BJ (cell line): ENCODE data around the gene ZNF248. TPM values are rescaled to one million over a fixed set of nuclear protein-coding genes. Genes with fewer than 3 reads are reported as not detected.

Experiments
- CTCF ChIA-PET: fragments of 350-600 bp; formaldehyde crosslinking; extraction: SDS; loops from one replicate; lab custom pipeline; 2021; ENCODE audit warnings: antibody characterized with exemption, inconsistent platforms; lab: Yijun Ruan, JAX
- POLR2A ChIA-PET: fragments of 300-600 bp; sonication (Branson Sonifier 250); formaldehyde crosslinking; extraction: SDS; loops from one replicate; lab custom pipeline; 2021; ENCODE audit warnings: antibody characterized with exemption; lab: Charles Lee
- DNase-seq: peaks from one replicate; pipeline ENCODE4 v3.0.0-alpha.2; 2011; ENCODE audit warnings: low read depth
- H3K27me3 ChIP-seq: 2 replicates; pipeline ENCODE4 v1.6.0; 2011; ENCODE audit warnings: low read length; ENCODE audit not compliant: control insufficient read depth, insufficient read depth
- H3K36me3 ChIP-seq: 2 replicates; pipeline ENCODE4 v1.5.1; 2011; ENCODE audit warnings: low read length; ENCODE audit not compliant: control insufficient read depth, insufficient read depth
- H3K4me3 ChIP-seq: 2 replicates; pipeline ENCODE4 v1.5.1; 2011; ENCODE audit warnings: low read depth, mild to moderate bottlenecking, control low read depth, low read length
- polyA plus RNA-seq: library from polyadenylated mRNA; depleted of rRNA; stranded (reverse); fragments of >200 nt; gene quantifications from 2 replicates; pipeline ENCODE4 v1.2.3, GENCODE V29; 2011
- TF ChIP-seq, protein P1 (sequence below): IDR thresholded peaks from 2 replicates; pipeline ENCODE4 v1.5.1; 2011; ENCODE audit warnings: low read depth, mild to moderate bottlenecking, control low read depth, inconsistent platforms, low read length, moderate library complexity; ENCODE audit not compliant: insufficient read depth

Gene ZNF248
- polyA plus RNA-seq, 1 experiment = 3.4 TPM

DNA sequence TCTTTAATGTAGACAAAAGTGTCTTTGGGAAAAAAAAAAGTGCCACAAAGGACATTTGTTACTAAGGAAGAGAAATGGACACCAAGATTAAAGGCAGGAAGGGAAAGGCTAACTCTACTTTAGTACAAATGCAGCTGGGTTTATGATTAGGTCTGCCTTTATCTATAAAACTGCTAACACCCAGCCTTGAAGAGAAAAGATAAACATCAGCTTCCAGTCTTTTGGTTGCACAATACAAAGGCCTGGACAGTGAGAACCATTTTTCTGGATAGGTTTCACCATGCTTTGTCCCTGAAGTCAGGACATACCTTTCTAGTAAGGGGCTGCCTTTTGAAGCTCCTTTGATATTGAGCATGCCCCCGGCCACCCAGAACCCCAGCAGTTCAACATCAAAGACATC, 45.1 kb downstream of the ZNF248 start:
- TF ChIP-seq, protein P1, sequence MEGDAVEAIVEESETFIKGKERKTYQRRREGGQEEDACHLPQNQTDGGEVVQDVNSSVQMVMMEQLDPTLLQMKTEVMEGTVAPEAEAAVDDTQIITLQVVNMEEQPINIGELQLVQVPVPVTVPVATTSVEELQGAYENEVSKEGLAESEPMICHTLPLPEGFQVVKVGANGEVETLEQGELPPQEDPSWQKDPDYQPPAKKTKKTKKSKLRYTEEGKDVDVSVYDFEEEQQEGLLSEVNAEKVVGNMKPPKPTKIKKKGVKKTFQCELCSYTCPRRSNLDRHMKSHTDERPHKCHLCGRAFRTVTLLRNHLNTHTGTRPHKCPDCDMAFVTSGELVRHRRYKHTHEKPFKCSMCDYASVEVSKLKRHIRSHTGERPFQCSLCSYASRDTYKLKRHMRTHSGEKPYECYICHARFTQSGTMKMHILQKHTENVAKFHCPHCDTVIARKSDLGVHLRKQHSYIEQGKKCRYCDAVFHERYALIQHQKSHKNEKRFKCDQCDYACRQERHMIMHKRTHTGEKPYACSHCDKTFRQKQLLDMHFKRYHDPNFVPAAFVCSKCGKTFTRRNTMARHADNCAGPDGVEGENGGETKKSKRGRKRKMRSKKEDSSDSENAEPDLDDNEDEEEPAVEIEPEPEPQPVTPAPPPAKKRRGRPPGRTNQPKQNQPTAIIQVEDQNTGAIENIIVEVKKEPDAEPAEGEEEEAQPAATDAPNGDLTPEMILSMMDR = no peak
- Histone ChIP-seq H3K4me3 (no peak overlapping the region), H3K36me3 (no peaks in the 10 kb centered on the region), H3K27me3 (no peaks in the 10 kb centered on the region)
- ChIA-PET POLR2A (no interaction called here), CTCF (no interaction called here)
- no peak for DNase-seq

DNA sequence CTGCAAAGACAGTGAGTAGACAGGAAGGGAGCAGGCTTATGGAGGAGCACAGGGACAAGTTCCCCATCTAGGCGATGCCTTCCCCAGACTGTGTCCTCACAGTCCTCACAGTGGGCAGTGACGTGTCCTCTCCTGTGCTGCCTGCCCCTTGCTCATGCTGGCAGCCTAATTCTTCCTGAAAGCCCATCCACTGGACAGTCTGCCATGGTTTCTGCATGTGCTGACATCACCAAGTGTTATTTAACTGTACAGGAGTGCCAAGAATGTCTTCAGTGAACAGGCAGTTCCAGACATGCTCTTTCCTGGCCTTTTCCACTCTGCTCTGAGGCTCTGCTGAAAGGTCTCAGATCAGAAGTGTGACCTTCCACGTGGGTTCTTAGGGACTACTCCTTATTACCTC, 54.1 kb downstream of the ZNF248 start:
- TF ChIP-seq, protein P1 = no peak
- H3K36me3 ChIP-seq = no peaks in the 10 kb centered on the region
- CTCF ChIA-PET = no interaction called here
- H3K4me3 ChIP-seq = no peak overlapping the region
- POLR2A ChIA-PET = no interaction called here
- no peaks in the 10 kb centered on the region for H3K27me3 ChIP-seq
- DNase-seq = no peak

DNA sequence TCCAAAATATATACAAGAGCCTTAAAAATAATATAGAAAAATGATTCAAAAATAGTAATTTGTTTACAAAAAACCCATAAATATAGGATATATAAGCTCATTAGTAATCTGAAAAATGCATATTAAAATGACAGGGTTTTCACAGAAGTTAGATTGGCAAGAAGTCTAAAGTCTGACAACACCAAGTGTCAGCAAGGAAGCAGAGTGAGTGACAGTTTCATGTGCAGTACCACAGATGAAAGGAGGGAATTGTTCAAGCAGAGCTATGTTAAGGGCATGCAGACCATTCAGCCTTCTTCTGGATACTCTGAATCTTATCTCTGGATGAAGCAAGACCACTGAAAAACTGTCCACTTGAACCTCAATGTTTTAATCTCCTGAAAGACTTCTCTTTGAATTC, 55.9 kb downstream of the ZNF248 start:
- ChIA-PET POLR2A (no interaction called here), CTCF (no interaction called here)
- DNase-seq = no peak
- no peak overlapping the region for H3K4me3 ChIP-seq
- no peaks in the 10 kb centered on the region for H3K36me3 ChIP-seq
- H3K27me3 ChIP-seq = no peaks in the 10 kb centered on the region
- TF ChIP-seq, protein P1 = no peak

DNA sequence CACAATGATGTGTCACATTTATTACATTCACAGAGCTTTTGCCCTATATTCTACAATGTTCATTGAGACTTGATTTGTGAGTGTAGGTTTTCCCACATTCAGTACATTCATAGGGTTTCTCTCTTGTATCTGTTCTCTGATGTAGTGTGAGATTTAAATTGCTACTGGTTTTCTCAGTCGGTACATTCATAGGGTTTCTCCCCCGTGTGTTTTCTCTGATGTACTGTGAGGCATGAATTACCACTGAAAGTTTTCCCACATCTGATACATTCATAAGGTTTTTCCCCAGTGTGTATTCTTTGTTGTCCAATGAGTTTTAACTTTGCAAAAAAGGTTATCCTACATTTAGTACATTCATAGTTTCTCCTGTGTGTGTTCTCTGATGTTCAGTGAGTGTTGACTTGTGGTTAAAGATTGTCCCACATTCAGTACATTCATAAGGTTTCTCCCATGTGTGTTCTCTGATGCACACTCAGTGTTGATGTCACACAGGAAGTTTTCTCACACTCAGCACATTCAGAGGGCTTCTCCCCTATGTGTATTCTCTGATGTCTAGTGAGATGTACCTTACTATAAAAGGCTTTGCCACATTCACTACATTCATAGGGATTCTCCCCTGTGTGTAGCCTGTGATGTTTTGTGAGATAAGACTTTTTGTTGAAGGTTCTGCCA, 63.0 kb downstream of the ZNF248 start:
- Histone ChIP-seq H3K27me3 (no peaks in the 10 kb centered on the region), H3K36me3 (no peaks in the 10 kb centered on the region), H3K4me3 (no peak overlapping the region)
- ChIA-PET POLR2A (no interaction called here), CTCF (no interaction called here)
- TF ChIP-seq, protein P1 = no peak
- no peak for DNase-seq

DNA sequence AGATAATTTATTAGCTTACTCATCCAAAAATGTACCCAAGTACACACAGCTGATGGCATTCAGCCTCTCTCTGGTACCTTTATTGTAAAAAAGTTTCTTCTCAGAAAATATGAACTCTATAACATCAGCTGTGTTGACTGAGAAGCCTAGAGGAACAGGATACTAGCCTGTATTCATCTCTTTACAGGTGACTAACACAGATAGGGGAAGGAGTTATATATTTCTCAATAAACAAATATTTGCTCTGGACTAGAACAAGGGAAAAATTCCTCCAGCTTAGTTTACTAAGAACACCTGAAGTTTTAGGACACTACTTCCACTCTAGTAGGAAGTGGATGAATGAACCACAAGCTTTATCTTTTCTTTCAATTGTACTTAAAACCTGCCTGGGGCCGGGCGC, 67.8 kb downstream of the ZNF248 start:
- TF ChIP-seq, protein P1 = no peak
- CTCF ChIA-PET = no interaction called here
- no peaks in the 10 kb centered on the region for H3K36me3 ChIP-seq
- POLR2A ChIA-PET = no interaction called here
- no peaks in the 10 kb centered on the region for H3K27me3 ChIP-seq
- no peak overlapping the region for H3K4me3 ChIP-seq
- DNase-seq = no peak
